Amniotic stem cell (primary cell): Measurements from ENCODE around the gene TRPV4.

Experiments
- DNase-seq: peaks from one replicate; lab custom pipeline; 2025; lab: John Stamatoyannopoulos, UW

Gene TRPV4

GRCh38 chr12:109762071-109762672, 71.0 kb downstream of the TRPV4 start:
- no peak for DNase-seq

- DNase-seq: no peak
These were observed 72.0 kb downstream of the TRPV4 start for GRCh38 chr12:109760930-109761921.

GRCh38 chr12:109760031-109760929, 72.9 kb downstream of the TRPV4 start:
- DNase-seq: no peak

- DNase-seq: no peak
These were observed 73.6 kb downstream of the TRPV4 start for GRCh38 chr12:109759595-109759994.

DNA sequence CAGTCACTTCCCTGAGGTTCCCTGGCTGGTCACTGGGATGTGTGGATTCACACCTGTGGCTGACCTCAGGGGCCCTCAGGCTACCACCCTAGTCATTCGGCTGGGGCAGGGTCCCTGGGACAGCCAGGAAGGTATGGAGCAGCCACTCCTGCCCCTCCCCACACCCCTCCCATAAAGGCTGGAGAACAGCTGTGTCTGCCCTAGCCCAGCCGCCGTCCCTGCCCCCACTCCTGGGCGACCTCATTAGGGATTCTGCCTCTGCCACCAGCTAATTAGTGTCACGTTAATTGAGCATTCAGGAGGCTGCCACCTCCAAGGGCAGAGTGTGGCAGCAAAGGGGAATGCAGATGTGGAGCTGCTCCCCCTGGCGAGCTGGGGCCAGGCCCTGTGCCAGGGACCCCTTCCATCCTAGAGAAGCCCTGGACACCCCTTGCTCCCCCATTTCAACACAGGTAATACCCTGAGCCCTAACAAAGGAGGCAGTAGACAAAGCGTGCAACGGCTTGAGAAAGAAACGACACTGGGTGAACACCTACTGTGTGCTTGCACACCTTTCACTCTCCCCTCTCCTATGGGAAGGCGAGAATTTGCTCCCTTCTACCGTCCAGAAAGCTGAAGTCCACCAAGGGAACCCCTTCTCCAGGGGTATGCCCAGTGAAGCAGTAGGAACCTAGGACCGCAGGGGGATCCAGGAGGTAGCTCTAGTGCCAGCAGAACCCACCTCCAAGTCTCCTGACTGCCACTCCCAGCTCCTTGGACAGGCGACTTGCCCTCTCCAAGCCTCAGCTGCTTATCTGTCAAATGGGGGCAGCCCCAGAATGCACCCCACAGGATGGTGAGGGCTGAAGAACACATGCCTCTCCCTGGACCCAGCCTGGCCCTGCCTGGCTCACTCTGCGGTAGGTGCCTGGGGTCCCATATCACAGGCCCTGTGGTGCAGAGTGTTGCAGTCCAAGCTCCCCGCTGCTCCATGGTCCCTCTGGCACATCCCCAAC, 74.5 kb downstream of the TRPV4 start:
- no peak for DNase-seq

DNA sequence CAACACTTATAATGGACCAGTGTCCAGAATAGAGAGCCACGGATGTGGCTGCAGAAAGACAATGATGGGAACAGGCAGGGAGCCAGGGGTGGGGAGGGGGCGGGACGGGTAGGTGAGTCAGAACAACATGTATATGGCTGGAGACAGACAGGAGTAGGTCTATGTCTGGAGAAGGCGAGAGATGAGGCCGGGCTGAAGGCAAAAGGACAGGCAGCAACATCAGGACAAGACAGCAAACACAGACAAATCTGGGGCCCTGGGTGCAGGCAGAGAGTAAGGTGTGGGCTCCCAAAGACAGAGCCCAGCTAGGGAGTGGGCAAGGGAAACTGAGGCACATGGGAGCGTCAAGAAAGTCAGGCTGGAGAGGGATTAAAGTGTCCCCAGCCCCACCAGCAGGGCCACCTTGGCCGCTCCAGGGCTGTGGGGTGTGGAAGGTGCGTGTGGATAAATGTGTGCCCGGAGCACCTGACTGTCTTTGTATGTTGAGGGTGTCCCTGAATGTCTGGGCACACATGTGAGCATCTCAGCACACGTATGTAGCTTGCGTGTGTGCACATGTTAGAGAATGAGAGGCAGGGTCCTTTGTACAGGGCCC, 75.4 kb downstream of the TRPV4 start:
- no peak for DNase-seq

DNA sequence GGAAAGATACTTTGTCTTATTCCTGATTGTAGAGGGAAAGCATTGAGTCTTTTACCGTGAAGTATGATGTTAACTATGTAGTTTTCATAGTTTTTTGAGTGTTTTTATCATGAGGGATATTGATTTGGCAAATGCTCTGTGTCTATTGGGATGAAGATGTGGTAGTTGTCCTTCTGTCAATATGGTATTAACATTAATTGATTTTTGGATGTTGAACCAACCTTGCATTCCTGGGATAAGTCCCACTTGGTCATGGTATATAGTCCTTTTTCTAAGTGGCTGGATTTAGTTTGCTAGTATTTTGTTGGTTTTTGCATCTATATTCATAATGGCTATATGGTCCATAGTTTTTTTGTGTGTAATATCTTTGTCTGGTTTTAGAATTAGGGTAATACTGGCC, 76.7 kb downstream of the TRPV4 start:
- no peak for DNase-seq

DNA sequence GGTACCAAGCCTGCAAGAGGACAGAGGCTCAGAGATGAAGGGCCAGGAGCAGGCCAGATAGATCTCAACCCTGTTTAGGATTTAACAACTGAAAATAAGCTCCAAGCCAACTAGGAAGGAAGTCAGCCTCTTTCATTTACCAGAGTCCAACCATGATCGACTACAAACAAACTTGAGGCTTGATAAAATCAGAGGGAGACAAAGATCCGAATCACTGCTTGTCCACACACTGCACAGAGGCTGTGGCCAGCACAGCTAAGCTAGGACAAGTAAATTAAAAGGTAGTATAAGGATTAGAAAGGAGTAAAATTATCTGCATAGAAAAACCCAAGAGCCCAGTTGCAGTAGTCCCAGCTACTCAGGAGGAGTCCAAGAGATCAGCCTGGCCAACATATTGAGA, 79.2 kb downstream of the TRPV4 start:
- no peak for DNase-seq

DNA sequence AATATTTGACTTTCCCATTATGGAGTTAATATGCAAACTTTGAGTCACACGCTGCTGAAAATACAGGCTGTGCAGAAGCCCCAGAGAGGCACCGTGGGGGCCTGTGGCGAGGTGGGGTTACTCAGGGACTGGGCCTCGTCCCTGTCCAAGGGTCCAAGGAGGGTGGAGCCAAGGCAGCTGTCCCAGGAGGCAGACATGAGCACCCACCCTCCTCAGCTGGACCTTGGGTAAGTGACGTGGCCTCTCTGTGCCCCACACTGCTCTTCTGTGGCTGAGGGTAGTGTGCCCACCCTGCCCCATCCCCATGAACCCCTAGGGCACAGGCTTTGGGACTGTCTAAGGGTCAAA, 80.2 kb downstream of the TRPV4 start:
- DNase-seq: no peak

- DNase-seq: no peak
These were observed 80.8 kb downstream of the TRPV4 start for GRCh38 chr12:109752117-109753053.

DNA sequence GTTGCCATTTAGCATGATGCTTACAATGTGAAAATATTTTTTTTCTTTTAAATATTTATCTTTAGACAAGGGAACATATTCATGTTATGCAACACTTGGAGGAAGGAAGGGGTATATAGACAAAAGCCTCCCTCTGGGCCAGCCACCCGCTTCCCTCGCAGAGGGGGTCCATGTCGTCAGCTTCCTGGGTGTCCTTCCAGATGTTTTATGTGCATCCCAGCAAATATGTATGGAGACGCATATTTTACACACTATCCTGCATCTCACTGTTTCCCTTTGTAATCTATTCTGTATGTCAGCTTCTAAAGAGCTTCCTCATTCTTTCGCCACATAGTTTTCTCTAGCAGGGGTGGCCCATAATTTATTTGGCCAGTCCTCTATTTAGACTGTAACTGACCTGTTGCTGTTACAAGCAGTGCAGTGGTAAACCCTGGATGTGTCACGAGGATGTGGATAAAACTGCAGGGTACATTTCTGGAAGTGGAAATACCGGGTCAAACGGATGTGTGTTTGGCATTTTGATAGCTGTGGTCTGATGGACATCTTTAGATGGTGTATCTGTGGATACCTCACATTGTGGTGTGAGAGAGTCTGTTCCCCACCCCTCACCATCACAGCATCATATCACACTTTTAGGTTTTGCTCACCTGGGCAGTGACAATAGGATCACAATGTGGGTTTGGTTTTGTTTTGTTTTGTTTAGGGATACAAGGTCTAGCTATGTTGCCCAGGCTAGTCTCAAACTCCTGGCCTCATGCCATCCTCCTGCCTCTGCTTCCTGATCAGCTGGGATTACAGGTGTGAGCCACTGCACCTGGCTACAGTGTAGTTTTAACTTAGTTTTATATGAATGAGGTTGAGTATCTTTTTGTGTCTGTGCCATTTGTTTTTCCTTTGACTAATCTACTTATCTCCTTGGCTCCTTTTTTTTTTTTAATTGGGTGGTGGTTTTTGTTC, 87.9 kb downstream of the TRPV4 start:
- no peak for DNase-seq

GRCh38 chr12:109744026-109744425, 89.2 kb downstream of the TRPV4 start:
- no peak for DNase-seq

DNA sequence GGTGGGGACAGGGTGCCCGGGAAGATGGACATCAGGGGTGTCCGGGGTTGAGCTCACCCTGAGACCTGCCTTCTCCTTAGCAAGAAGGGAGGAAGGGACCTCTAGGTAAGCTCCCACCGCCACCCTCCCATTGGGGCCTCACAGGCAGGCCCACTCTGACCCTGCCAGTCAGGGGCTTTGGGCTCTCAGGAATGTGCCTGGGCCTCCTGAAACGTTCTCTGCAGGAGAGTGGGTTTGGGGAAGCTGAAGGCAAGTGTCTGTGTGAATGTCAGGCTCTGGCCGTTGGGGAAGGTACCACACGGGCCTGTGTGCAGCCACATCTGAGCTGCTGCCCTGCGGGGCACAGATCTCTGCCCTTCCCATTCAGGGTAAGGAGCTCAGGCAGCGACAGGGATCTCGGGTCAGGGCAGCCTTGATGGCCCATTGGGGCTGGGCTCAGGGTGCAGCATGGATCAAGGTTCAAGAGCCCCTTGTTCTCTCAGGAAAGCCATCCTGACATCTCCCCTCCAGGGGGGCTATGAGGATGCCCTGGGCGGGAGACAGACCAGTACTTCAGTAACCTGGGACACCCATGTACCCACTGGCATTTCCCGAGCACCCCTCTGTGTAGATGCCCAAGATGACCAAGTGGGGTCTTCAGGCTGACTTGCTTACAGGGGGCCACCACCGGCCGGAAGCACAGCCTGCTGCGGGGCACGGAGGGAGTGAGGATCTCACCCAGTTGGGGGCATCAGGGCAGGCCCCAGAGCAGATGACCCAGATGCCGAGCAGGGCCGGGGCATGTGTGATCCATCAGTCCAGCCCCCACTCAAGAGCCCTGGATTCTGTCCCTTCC, 89.9 kb downstream of the TRPV4 start:
- no peak for DNase-seq

DNA sequence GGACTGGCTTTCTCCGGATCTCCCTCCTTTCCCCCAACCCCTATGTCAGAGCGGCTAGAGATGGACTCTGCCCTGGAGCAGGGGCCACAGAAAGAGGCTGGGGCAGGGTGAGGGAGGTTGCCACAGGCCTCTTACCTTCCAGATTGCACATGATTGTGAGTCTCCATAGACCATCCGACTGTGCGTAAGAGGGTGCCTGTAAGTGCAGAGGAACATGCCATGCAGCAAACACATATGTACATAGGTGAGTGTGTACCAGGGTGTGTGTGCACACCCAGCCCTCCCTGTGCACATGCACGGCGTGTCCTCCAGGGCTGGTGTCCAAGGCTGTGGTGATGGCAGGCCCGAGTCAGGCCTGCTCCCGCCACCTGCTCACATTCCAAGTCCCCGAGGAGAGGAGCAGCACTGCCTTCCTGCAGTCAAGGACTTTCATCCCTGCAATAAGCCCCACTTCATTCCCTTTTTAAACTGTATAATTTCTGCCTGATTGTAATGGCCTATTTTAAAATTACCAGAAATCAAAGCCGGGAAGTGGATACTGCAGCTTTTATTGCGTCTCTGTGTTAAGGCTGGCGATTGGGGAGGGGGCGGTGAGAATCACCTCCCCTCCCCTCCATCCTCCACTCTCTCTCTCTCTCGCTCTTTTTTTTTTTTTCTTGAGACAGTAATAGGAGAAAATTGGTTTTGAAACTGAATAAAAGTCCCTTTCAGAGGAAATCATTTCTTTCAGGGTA, 91.1 kb downstream of the TRPV4 start:
- DNase-seq: no peak

DNA sequence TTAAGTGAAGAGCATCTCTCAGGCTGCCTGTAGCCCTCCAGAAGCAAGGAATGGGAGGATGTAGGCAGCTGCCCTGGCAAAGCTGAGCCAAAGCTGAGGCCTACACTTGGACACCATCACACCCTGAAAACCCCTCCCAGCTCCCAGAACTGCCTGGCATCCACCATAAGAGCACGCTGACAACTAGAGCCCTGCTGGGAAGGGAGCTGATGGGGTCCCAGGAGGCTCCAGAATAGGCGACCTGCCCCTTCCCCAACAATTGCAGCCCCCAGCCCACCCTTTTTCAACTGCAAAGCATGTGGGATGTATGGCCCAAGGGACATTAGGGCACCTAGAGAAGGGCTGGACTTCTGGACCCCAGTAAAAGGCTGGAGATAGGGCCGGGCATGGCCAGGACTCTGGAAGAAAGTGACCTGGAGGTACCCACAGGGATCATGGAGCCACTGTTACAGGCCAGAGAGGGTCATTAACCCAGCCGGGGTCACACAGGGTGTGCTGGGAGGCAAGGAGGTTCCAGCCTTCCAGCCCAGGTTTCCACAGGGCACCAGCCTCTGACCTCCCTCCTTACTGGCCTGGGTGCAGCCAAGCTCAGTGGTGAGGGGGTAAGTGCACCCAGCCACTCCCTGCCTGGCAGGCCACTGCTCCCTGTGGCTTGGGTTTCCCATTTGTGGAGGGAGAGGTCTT, 91.8 kb downstream of the TRPV4 start:
- DNase-seq: no peak

DNA sequence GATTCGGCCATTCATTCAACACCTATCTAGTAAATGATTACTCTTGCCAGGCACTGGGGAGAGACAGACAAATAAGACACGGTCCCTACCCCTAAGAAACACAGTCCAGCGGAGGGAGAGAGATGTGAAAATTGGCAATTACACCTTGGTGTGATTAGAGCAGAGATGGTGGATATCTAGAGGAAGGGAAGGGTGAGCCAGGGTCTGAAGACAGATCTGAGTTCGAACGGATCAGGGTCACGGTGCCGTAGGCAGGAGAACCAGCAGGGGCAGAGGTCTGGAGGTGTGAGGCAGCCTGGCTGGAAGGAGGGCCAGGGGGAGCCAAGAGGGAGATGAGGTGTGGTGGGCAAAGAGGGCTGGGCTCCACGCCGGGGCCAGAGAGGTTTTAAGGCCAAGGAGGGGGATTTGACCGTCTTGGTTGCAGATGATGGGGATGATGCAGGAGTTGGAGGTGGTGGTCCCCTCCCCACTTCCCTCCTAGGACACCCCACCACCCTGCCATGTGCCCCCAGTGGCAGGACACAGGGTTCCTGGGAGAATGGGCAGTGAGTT, 92.4 kb downstream of the TRPV4 start:
- no peak for DNase-seq
